ENCODE measurements around the gene OR4D11.
"Not testable (repeated sequence)": the region's sequence is repeated elsewhere in the genome, so short reads cannot be mapped to it uniquely, and the experiment has no call there.

Gene OR4D11

DNA sequence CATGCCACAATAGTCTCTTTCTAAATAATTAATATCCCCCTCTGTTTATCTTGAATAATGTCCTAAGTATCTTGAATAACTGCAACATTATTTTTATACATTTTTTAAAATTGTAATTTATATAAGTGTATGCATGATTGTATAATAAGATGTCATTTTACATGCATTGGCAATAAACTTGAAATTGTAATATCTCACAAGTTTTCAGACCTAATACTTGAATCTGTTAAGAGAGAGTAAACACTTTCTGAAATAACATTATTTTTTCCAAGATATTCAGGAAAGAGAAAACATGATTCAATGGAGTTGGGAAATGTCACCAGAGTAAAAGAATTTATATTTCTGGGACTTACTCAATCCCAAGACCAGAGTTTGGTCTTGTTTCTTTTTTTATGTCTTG, at the start of gene OR4D11:
Gene OR4D11, plus strand, starts transcription at position 301 of the 400 bp plus-strand sequence. Its CDS starts 0 bp downstream, at position 301.
- no peak for DNase-seq (ENCODE audit: low read depth in 3 of 3)

DNA sequence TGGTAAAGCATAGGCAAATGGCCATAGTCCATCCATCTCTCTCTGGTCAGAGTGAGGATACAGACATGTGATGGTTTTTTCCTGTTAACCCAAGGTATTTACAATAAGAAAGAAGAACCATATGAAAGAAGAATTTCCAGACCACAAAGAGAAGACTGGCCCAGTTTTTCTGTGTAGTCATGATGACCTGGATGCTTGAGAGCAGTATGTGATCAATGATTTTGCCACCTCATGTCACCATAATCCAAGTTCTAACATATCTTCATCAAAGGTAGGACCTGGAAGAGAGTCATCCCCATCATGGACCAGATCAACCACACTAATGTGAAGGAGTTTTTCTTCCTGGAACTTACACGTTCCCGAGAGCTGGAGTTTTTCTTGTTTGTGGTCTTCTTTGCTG, 46.7 kb upstream of the OR4D11 start, which contains the start of gene OR4D6:
Gene OR4D6, plus strand, starts transcription at position 301 of the 400 bp plus-strand sequence. Its CDS starts 0 bp downstream, at position 301.
- DNase-seq (ENCODE audit: low read depth in 3 of 3), result no peak

GRCh38 chr11:59459916-59460315, 43.5 kb upstream of the OR4D11 start:
- DNase-seq (ENCODE audit: low read depth in 3 of 3), result no peak

GRCh38 chr11:59463190-59463641, 40.2 kb upstream of the OR4D11 start:
- DNase-seq (ENCODE audit: low read depth in 3 of 3), result no peak

GRCh38 chr11:59473015-59473414, 30.4 kb upstream of the OR4D11 start, which contains the start of gene OR4D10:
TSS of gene OR4D10 (plus strand) at chr11:59473315. CDS start at chr11:59477430, 4,115 bp downstream.
- DNase-seq (ENCODE audit: low read depth in 3 of 3), result no peak

GRCh38 chr11:59475176-59475575, 28.2 kb upstream of the OR4D11 start:
- DNase-seq (ENCODE audit: low read depth in 3 of 3), result no peak

GRCh38 chr11:59479906-59480305, 23.5 kb upstream of the OR4D11 start:
- DNase-seq (ENCODE audit: low read depth in 3 of 3), result no peak

GRCh38 chr11:59480359-59480758, 23.0 kb upstream of the OR4D11 start:
- DNase-seq (ENCODE audit: low read depth in 3 of 3), result no peak

DNA sequence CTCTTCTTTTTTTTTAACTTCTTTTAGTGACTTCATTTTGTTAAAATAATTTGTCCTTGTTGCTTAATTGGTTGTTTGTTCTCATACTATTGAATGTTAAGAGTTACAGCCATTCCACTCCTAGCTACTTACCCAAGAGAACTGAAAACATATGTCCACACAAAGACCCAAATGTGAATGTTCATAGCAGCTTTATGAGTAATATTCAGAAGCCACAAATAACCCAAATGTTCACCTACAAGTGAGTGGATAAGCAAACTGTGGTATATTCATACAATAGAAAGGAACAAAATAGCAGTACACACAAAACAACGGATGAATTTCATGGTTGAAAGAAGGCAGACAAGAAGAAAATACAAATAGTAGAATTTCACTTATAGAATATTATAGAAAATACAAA, 1.4 kb upstream of the OR4D11 start:
- DNase-seq (ENCODE audit: low read depth in 3 of 3), result no peak

- no peak for DNase-seq (ENCODE audit: low read depth in 3 of 3)
Observed at GRCh38 chr11:59510941-59511589, 7.7 kb downstream of the OR4D11 start, which contains the start of gene OR4D9. TSS of gene OR4D9 (plus strand) at chr11:59511539. CDS start at chr11:59514913, 3,374 bp downstream.

DNA sequence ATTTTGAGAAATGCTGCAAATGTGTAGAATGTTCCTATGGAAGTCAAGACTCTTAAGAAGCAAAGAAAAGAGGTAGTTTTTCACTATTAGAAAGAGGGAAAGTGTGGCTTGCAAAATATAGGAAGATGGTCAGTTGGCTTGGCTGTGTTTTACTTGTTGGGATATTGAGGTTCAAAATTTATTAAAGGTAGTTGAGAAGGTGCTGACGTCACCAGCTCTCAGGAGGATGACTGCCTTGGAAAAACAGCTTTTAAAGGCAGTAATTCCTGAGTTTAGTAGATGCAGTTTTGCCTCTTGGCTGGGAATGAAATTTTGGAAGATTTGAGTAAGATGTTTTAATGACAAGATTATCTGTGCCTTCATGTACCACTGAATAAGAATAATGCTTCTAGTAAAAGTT, 8.3 kb downstream of the OR4D11 start:
- DNase-seq (ENCODE audit: low read depth in 3 of 3), result no peak

GRCh38 chr11:59520139-59520538, 16.8 kb downstream of the OR4D11 start:
- not testable (repeated sequence) for DNase-seq (ENCODE audit: low read depth in 3 of 3)

DNA sequence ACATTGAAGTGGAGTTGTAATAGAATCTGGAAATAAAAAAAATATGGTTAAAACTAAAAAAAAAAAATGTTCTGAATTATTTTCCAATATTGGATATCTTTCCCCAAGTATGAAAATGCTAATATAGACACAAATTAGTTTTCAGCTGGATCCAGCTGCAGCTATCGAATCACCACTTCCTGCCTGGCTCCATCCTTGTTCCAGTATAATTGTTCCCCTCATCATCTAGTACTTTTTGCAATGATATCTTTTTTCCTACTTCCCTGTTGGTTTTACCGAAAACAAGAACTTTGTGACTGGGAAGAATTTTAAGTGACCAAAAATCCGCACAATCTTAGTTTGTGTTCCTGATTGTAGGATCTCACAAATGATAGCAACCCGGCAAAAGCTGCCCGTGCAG, 17.4 kb downstream of the OR4D11 start:
- no peak for DNase-seq (ENCODE audit: low read depth in 3 of 3)

DNA sequence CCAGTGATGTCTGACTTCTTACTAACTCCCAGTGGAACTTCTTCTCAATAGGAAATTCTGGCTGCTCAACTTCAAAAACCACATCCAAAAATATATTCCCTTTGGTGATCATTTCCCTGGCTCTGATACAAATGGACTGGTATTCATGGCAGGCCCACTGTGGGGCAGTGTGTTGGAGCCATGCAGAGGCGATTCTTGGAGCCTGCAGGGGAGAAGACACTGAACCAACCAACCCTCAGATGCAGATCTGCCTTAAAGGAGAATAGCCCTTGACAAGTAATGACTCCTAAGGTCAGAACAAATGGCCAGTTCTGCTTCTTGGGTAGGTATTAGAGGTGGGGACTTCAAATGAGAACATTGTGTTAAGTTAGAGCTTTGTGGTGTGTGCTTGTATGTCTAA, 20.2 kb downstream of the OR4D11 start:
- DNase-seq (ENCODE audit: low read depth in 3 of 3), result no peak

DNA sequence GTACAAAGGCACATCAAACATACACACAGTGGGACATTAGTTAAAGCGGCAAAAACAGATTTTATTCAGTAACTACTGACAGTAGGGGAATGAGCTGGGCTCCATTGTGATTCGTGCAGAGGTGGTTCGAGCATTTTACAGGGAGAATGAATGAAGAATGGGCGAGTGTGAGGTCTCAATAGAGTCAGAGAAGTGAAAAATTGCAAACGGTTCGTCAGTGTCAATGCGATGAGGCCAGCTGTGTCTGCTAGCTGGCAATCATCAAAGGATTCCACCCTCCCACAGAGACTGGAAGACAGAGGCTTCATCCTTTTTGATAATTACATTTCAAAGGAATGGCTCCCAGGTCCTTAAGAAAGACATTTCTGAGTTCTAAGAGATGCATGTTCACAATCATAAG, 25.3 kb downstream of the OR4D11 start:
- no peak for DNase-seq (ENCODE audit: low read depth in 3 of 3)

DNA sequence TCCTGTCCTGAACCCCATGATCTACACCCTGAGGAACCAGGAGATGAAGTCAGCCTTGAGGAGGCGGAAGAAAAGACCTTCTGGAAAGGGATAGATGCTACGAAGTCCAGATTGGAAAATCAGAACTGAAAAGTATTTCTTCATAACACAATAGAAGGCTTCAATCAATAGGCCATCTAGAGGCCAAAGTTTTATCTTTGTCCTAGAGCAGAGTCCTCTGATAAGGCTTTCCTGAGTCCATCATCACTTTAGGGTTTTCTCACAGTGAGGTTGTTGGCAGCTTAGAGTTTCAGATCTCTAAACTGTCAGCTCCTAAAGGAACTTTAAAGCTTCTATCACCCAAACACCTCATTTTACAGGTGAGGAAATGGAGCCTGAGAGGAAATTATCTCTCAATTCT, 29.2 kb downstream of the OR4D11 start:
- DNase-seq (ENCODE audit: low read depth in 3 of 3), result no peak

GRCh38 chr11:59534676-59535075, 31.3 kb downstream of the OR4D11 start:
- DNase-seq (ENCODE audit: low read depth in 3 of 3), result no peak

- DNase-seq (ENCODE audit: low read depth in 3 of 3), result no peak
Observed at GRCh38 chr11:59542142-59542810, 38.9 kb downstream of the OR4D11 start.

DNA sequence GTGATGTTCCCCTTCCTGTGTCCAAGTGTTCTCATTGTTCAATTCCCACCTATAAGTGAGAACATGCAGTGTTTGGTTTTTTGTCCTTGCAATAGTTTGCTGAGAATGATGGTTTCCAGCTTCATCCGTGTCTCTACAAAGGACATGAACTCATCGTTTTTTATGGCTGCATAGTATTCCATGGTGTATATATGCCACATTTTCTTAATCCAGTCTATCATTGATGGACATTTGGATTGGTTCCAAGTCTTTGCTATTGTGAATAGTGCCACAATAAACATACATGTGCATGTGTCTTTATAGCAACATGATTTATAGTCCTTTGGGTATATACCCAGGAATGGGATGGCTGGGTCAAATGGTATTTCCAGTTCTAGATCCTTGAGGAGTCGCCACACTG, 40.3 kb downstream of the OR4D11 start:
- not testable (repeated sequence) for DNase-seq (ENCODE audit: low read depth in 3 of 3)

DNA sequence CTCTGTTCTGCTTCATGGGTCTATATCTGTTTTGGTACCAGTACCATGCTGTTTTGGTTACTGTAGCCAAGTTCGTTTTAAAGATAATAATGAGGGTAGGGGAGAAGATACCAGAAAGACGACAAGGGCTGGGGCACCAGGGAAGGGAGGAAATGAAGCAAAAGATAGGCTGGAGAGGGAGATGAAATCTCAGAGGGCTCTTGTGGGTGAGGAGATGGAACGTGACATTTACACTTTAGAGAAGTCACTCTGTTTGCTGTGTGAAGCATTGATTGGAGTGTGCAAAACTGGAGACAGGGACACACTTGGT, 41.4 kb downstream of the OR4D11 start:
- no peak for DNase-seq (ENCODE audit: low read depth in 3 of 3)

DNA sequence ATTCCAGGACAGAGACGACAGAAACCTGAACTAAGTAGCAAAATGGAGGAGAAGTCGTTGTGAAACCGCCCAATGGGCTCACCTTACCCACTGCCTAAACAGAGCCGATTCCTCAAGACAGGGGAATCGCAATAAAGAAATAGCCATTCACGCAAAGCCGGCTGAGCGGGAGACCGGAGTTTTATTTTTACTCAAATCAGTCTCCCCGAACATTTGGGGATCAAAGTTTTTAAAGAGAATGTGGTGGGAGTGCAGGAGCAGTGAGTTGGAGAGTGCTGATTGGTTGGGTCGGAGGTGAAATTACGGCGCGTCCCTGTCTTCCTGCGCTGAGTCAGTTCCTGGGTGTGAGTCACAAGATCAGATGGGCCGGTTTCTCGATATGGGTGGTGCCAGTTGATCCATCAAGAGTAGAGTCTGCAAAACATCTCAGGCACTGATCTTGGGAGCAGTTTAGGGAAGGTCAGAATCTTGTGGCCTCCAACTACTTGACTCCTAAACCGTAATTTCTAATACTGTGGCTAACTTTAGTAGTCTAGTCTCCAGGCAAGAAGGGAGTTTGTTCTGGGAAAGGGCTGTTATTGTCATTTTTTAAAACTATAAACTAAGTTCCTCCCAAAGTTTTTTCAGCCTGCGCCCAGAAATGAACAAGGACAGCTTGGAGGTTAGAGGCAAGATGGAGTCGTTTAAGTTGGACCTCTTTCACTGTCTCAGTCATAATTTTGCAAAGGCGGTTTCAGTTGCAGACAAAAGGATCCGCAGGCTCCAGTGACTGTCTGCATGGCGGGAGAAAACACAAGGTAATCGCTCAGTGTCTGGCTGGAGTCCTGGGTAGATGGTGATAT, 42.0 kb downstream of the OR4D11 start:
- no peak for DNase-seq (ENCODE audit: low read depth in 3 of 3)

DNA sequence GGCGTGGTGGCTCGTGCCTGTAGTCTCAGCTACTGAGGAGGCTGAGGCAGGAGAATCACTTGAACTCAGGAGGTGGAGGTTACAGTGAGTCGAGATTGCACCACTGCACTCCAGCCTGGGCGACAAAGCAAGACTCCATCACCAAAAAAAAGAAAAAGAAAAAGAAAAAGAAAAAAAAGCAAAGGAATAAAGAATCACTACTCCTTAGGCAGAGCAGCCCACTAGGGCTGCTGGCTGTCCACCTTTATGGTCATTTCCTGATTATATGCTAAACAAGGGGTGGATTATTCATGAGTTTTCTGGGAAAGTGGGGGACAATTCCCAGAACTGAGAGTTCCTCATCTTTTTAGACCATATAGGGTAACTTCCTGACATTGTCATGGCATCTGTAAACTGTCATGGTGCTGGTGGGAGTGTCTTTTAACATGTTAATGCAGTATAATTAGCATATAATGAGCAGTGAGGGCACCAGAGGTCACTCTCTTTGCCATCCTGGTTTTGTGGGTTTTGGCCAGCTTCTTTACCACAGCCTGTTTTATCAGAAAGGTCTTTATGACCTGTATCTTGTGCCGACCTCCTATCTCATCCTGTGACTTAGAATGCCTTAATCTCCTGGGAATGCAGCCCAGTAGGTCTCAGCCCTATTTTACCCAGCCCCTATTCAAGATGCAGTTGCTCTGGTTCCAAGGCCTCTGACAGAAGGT, 44.4 kb downstream of the OR4D11 start:
- DNase-seq (ENCODE audit: low read depth in 3 of 3), result not testable (repeated sequence)
